ENCODE measurements around the gene GATA5. TPM values are rescaled to one million over a fixed set of nuclear protein-coding genes. Genes with fewer than 3 reads are reported as not detected.
A peak's percentile ranks its signal among the peaks of the same experiment; 100 is the strongest.

GATA5 gene
- total RNA-seq, 2 donors from 2014 or later, result 2.5 to 6.7 TPM

DNA sequence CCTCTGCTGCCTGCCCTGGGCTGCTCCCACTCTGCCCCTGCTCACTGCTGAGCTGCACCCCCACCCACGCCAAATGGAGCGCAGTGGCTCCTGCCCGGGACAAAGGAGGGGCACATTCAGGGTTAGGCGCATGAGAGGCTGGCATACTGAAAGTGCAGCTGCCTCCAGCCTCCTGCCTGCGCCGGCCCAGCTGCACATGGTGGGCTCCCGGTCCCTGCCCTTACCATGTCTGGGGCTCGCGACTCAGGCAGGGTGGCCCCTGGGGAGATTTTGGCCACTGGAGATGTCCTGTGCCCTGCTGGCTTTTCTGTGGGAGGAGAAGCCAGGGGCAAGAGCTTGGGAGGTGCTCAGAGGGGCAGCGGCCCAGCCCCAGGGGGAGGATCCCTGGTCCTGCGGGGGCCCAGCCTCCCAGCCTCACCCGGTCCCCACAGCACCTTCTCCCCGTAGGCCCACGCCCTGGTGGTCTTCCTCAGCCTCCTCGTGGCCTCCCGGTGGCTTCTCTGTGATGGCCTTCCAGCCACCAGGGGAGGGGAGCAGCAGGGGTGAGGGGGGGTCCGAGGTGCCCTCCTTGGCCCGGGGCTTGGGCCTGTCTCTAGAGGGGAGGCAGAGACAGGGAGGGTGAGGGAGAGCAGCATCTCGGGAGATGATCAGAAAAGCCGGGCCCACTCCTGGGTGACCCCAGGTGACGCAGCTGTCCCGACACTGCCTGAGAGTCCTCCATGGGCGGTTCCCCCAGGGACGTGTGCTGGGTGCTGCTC is 60.3 kb downstream of the GATA5 start:
- Mint-ChIP-seq H3K27ac (no peak overlapping the region), H3K9me3 (no peaks in the 10 kb centered on the region), H3K36me3 (ENCODE audit: low read depth) (no peaks in the 10 kb centered on the region), H3K27me3 (ENCODE audit: insufficient read depth) (no peaks in the 10 kb centered on the region), H3K4me3 (no peak overlapping the region), H3K4me1 (no peaks in the 10 kb centered on the region)
- H3K27me3 ChIP-seq (ENCODE audit: control insufficient read depth, insufficient read depth, low read length, poor library complexity, severe bottlenecking), result no peaks in the 10 kb centered on the region
- H3K36me3 ChIP-seq (ENCODE audit: control insufficient read depth, insufficient read depth, low read length), result no peaks in the 10 kb centered on the region
- DNase-seq, result no peak
- no peak overlapping the region for H3K9ac ChIP-seq (ENCODE audit: extremely low read depth, low read length, poor library complexity, severe bottlenecking)
- H3K4me3 ChIP-seq (ENCODE audit: low read length), result no peak overlapping the region
- no peaks in the 10 kb centered on the region for H3K9me3 ChIP-seq (ENCODE audit: control insufficient read depth, low read length)
- no peak overlapping the region for H3K27ac ChIP-seq (ENCODE audit: low read depth, low read length)
- WGBS, 2 experiments (ENCODE audit: insufficient coverage in 1 of 2, insufficient read length in 1 of 2), result 86 to 88% methylated on average over 9 to 24 of the region's 24 CpGs
- H3K4me1 ChIP-seq (ENCODE audit: control insufficient read depth, insufficient read depth, low read length), result no peaks in the 10 kb centered on the region
- TF ChIP-seq, protein P1, sequence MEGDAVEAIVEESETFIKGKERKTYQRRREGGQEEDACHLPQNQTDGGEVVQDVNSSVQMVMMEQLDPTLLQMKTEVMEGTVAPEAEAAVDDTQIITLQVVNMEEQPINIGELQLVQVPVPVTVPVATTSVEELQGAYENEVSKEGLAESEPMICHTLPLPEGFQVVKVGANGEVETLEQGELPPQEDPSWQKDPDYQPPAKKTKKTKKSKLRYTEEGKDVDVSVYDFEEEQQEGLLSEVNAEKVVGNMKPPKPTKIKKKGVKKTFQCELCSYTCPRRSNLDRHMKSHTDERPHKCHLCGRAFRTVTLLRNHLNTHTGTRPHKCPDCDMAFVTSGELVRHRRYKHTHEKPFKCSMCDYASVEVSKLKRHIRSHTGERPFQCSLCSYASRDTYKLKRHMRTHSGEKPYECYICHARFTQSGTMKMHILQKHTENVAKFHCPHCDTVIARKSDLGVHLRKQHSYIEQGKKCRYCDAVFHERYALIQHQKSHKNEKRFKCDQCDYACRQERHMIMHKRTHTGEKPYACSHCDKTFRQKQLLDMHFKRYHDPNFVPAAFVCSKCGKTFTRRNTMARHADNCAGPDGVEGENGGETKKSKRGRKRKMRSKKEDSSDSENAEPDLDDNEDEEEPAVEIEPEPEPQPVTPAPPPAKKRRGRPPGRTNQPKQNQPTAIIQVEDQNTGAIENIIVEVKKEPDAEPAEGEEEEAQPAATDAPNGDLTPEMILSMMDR (conservative IDR thresholded peaks at IDR 0.05), result no peak

DNA sequence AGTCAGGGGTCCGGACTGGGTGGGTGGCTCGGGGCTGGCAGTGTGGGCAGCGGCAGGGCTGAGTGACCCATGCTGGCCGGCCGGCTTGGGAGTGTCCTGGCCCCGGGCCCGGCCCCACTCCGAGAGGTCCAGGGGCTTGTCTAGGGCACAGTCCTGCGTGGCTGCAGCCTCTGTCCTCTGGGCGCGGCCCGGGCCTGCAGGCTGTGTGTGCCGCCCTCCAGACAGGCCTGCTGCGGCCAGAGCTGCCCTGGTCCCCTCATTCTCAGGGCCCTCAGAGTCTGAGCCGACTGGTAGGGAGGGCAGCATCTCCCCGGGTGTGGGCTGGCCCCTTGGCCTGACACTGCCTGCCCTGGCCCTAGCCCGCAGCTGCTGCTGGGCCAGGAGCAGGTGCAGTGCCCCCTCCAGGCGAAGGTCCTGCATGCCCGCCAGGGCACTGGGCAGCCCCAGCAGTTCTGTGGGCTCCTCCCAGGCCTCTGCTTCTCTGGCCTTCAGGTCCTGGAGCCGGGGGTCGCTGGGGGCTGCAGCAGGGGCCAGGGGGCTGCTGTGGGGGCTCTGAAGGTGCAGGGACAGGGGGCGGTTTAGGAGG is 61.8 kb downstream of the GATA5 start:
- no peaks in the 10 kb centered on the region for H3K4me1 ChIP-seq (ENCODE audit: control insufficient read depth, insufficient read depth, low read length)
- Mint-ChIP-seq H3K27me3 (ENCODE audit: insufficient read depth) (peaks cover 7% of the 10 kb centered on the region), H3K9me3 (no peaks in the 10 kb centered on the region), H3K36me3 (ENCODE audit: low read depth) (no peaks in the 10 kb centered on the region), H3K27ac (no peak overlapping the region), H3K4me1 (no peaks in the 10 kb centered on the region), H3K4me3 (no peak overlapping the region)
- WGBS, 2 experiments (ENCODE audit: insufficient coverage in 1 of 2, insufficient read length in 1 of 2), result 73 to 86% methylated on average over 14 to 22 of the region's 22 CpGs
- TF ChIP-seq, protein P1 (conservative IDR thresholded peaks at IDR 0.05), result peak; percentile 64
- no peak overlapping the region for H3K9ac ChIP-seq (ENCODE audit: extremely low read depth, low read length, poor library complexity, severe bottlenecking)
- no peaks in the 10 kb centered on the region for H3K36me3 ChIP-seq (ENCODE audit: control insufficient read depth, insufficient read depth, low read length)
- H3K4me3 ChIP-seq (ENCODE audit: low read length), result no peak overlapping the region
- H3K27ac ChIP-seq (ENCODE audit: low read depth, low read length), result no peak overlapping the region
- peaks cover 6% of the 10 kb centered on the region for H3K27me3 ChIP-seq (ENCODE audit: control insufficient read depth, insufficient read depth, low read length, poor library complexity, severe bottlenecking)
- peak; percentile 80 for DNase-seq
- H3K9me3 ChIP-seq (ENCODE audit: control insufficient read depth, low read length), result no peaks in the 10 kb centered on the region

Other genes with a start within 250 kb of the GATA5 start
- 10 to 100 TPM; 46.7 to 50.3 TPM for gene OSBPL2, start 237.5 kb downstream of the GATA5 start, total RNA-seq
- gene ADRM1, start 173.0 kb downstream of the GATA5 start, total RNA-seq, result 100 to 1,000 TPM; 105 to 106 TPM
- 100 to 1,000 TPM; 315 to 369 TPM for gene LAMA5, start 108.7 kb downstream of the GATA5 start, total RNA-seq
- 1,000 to 10,000 TPM; 1,288 to 1,382 TPM for gene RPS21, start 88.9 kb downstream of the GATA5 start, total RNA-seq
- 10 to 100 TPM; 10.4 to 15.6 TPM for gene CABLES2, start 68.7 kb downstream of the GATA5 start, total RNA-seq
- under 1 TPM in 1 of 2 donors, not detected in 1; 0.40 TPM for gene RBBP8NL, start 48.5 kb downstream of the GATA5 start, total RNA-seq
- 1 to 10 TPM; 2.9 to 5.0 TPM for gene SLCO4A1, start 166.5 kb upstream of the GATA5 start, total RNA-seq
- gene NTSR1, start 232.8 kb upstream of the GATA5 start, total RNA-seq, result under 1 TPM; 0.11 to 0.62 TPM